Measurements from ENCODE around the gene HLCS. TPM values are rescaled to one million over a fixed set of nuclear protein-coding genes. Genes with fewer than 3 reads are reported as not detected.

Gene HLCS
- 6.5 and 16.5 TPM in 2 replicates for total RNA-seq

GRCh38 chr21:36966066-36966820 is at the start of gene HLCS:
TSS of gene HLCS (minus strand) at chr21:36966669. CDS start at chr21:36966638, 31 bp downstream.

GRCh38 chr21:37006486-37007291 is 40.2 kb upstream of the HLCS start, which contains the start of gene RIPPLY3:
TSS of gene RIPPLY3 (plus strand) at chr21:37006702. CDS start at chr21:37006773, 71 bp downstream.

Other genes with a start within 250 kb of the HLCS start
- not detected in 2 replicates for gene RIPPLY3, start 40.0 kb upstream of the HLCS start, total RNA-seq
- gene PIGP, start 106.4 kb upstream of the HLCS start, total RNA-seq = 1.8 and 4.7 TPM in 2 replicates
- gene TTC3, start 106.6 kb upstream of the HLCS start, total RNA-seq = 67.8 and 177 TPM in 2 replicates